ENCODE measurements around the gene PDZD7. TPM values are rescaled to one million over a fixed set of nuclear protein-coding genes. Genes with fewer than 3 reads are reported as not detected.

PDZD7 gene
- total and polyA plus RNA-seq, 2 of the 8 experiments (the other 6 are each of a cell fraction or from before 2014, with no cell fraction given): 0.88 to 1.6 TPM

- no peak for TF ChIP-seq CHD7 (IDR thresholded peaks at IDR 0.05; ENCODE audit: insufficient replicate concordance, low read length)
- TF ChIP-seq MAX (IDR thresholded peaks at IDR 0.05): no peak
- TF ChIP-seq SIN3A (conservative IDR thresholded peaks at IDR 0.05 in 1 of 2, IDR thresholded peaks at IDR 0.05 in 1 of 2; ENCODE audit: low read depth in 1 of 2, low read length in 2 of 2): no peak
- no peak for TF ChIP-seq TAF7 (optimal IDR thresholded peaks at IDR 0.05; ENCODE audit: borderline replicate concordance, low read depth, low read length)
- TF ChIP-seq HDAC2 (IDR thresholded peaks at IDR 0.05; ENCODE audit: borderline replicate concordance in 1 of 2, low read depth in 2 of 2, low read length in 2 of 2): no peak
- no peak for TF ChIP-seq EGR1 (IDR thresholded peaks at IDR 0.05; ENCODE audit: borderline replicate concordance, low read depth, low read length)
- no peak for TF ChIP-seq SUZ12 (IDR thresholded peaks at IDR 0.05; ENCODE audit: low read length)
- no peak for TF ChIP-seq TCF12 (IDR thresholded peaks at IDR 0.05; ENCODE audit: low read depth, low read length)
These were observed 47.8 kb downstream of the PDZD7 start (continued) for GRCh38 chr10:100982916-100983830.

Data from H1 (cell line).